Panc1 (cell line): ENCODE data around the gene RETREG3. TPM values are rescaled to one million over a fixed set of nuclear protein-coding genes. Genes with fewer than 3 reads are reported as not detected.
"Not testable (repeated sequence)": the region's sequence is repeated elsewhere in the genome, so short reads cannot be mapped to it uniquely, and the experiment has no call there.

Source experiments
- ATAC-seq: fragments of 200-7000 bp; cut with Tn5 transposase; 2 replicates; pipeline ENCODE4 v1.9.1; 2020; ENCODE audit warnings: mild to moderate bottlenecking, moderate library complexity
- BruUV-seq: library from RNA; stranded (reverse); fragments of 400-500 nt; replicated peaks from 2 replicates; lab custom pipeline; 2021; lab: Mats Ljungman, UMichigan
- CTCF ChIA-PET: fragments of 300-600 bp; sonication (Branson Sonifier 250); formaldehyde crosslinking; loops from one replicate; lab custom pipeline; 2022; ENCODE audit warnings: antibody characterized with exemption; lab: Charles Lee
- POLR2A ChIA-PET: fragments of 300-600 bp; sonication (Branson Sonifier 250); formaldehyde crosslinking; loops from one replicate; lab custom pipeline; 2022; ENCODE audit warnings: antibody characterized with exemption; lab: Charles Lee
- DNase-seq: peaks from one replicate; pipeline ENCODE4 v3.0.0-alpha.2; 2010; ENCODE audit warnings: low read depth, low spot score
- H3K27ac ChIP-seq: 2 replicates; pipeline ENCODE4 v1.5.1; 2011; ENCODE audit warnings: mild to moderate bottlenecking, low read length, inconsistent platforms
- H3K27me3 ChIP-seq: fragments of 200-500 bp; sonication (Bioruptor generic); 2 replicates; pipeline ENCODE4 v1.6.0; 2014; ENCODE audit warnings: low read length, inconsistent platforms; ENCODE audit not compliant: control insufficient read depth, insufficient read depth
- H3K36me3 ChIP-seq: fragments of 200-500 bp; sonication (Bioruptor generic); 2 replicates; pipeline ENCODE4 v1.5.1; 2014; ENCODE audit warnings: inconsistent platforms, mild to moderate bottlenecking, low read length, moderate library complexity; ENCODE audit not compliant: control insufficient read depth, insufficient read depth
- H3K4me1 ChIP-seq: 2 replicates; pipeline ENCODE4 v1.5.1; 2011; ENCODE audit warnings: inconsistent platforms, mild to moderate bottlenecking, low read length, moderate library complexity; ENCODE audit not compliant: control insufficient read depth, insufficient read depth
- H3K4me3 ChIP-seq, 2 experiments: 2 replicates each; pipeline ENCODE4 v1.5.1; 2011 to 2012; ENCODE audit warnings: low read depth in 2 of 2, low read length in 2 of 2, mild to moderate bottlenecking in 2 of 2, inconsistent platforms in 1 of 2, moderate library complexity in 1 of 2
- H3K9me3 ChIP-seq: fragments of 200-500 bp; sonication (Bioruptor generic); 2 replicates; pipeline ENCODE4 v1.5.1; 2014; ENCODE audit warnings: low read depth, mild to moderate bottlenecking, inconsistent platforms, low read length, moderate library complexity; ENCODE audit not compliant: control insufficient read depth, insufficient read depth
- CTCF ChIP-seq: fragments of 450-650 bp; IDR thresholded peaks from 2 replicates; pipeline ENCODE4 v1.5.1; 2017; ENCODE audit warnings: mild to moderate bottlenecking
- POLR2AphosphoS5 ChIP-seq: IDR thresholded peaks from 2 replicates; pipeline ENCODE4 v1.6.1; 2012; ENCODE audit warnings: mild to moderate bottlenecking, low read depth, low read length, moderate library complexity
- REST ChIP-seq, 2 experiments: IDR thresholded peaks; 2 replicates each; pipeline ENCODE4 v1.6.1; 2011 to 2012; ENCODE audit warnings: low read depth in 2 of 2, control low read depth in 1 of 2, low read length in 1 of 2, mild to moderate bottlenecking in 1 of 2, moderate library complexity in 1 of 2; ENCODE audit not compliant: insufficient read depth in 1 of 2
- SIN3A ChIP-seq: IDR thresholded peaks from 2 replicates; pipeline ENCODE4 v1.6.1; 2012; ENCODE audit warnings: low read depth, mild to moderate bottlenecking, low read length, moderate library complexity, borderline replicate concordance; ENCODE audit not compliant: insufficient read depth
- TCF7L2 ChIP-seq: IDR thresholded peaks from 2 replicates; pipeline ENCODE4 v1.6.1; 2011; ENCODE audit warnings: mild to moderate bottlenecking, low read depth, low read length, inconsistent platforms
- in situ Hi-C: cut with HindIII; loops from 2 replicates; pipeline ENCODE4 v1.10.0; 2016; ENCODE audit warnings: low sequenced_read_pairs, low pct_unique_long_range_greater_than_20kb
- intact Hi-C: fragments of 100-400 bp; cut with micrococcal nuclease; formaldehyde crosslinking; loops from one replicate; pipeline ENCODE4 v1.10.0; 2022; ENCODE audit not compliant: unreplicated experiment
- total RNA-seq: library from RNA; stranded (reverse); gene quantifications from one replicate; pipeline ENCODE4 v1.2.1, GENCODE V29; 2021; ENCODE audit not compliant: unreplicated experiment

Gene RETREG3
- total RNA-seq, 1 experiment from 2014 or later, result 42.3 TPM

- intact Hi-C loops, result no loop called here
- POLR2A ChIA-PET, result no interaction called here
- ATAC-seq, result no peak
- H3K4me1 ChIP-seq, result peaks cover 7% of the 10 kb centered on the region
- H3K9me3 ChIP-seq, result no peaks in the 10 kb centered on the region
- peaks cover 4% of the 10 kb centered on the region for H3K36me3 ChIP-seq
- BruUV-seq, result no TSS peak
- in situ Hi-C loops, result no loop called here
- H3K27me3 ChIP-seq, result no peaks in the 10 kb centered on the region
- DNase-seq, result no peak
- CTCF ChIA-PET, result no interaction called here
- no peak overlapping the region for H3K27ac ChIP-seq
- no peak overlapping the region for H3K4me3 ChIP-seq
- no peak for TF ChIP-seq CTCF
- TF ChIP-seq POLR2AphosphoS5, result no peak
- no peak for TF ChIP-seq TCF7L2
- no peak for TF ChIP-seq SIN3A
- TF ChIP-seq REST (IDR thresholded peaks at IDR 0.05; ENCODE audit: insufficient read depth in 1 of 2, low read depth in 2 of 2, low read length in 1 of 2), result no peak
Observed at GRCh38 chr17:42613699-42614295, 4.6 kb upstream of the RETREG3 start.

- DNase-seq, result no peak
- no TSS peak for BruUV-seq
- Histone ChIP-seq H3K4me3 (no peak overlapping the region), H3K27ac (no peak overlapping the region), H3K9me3 (no peaks in the 10 kb centered on the region), H3K36me3 (peaks cover 7% of the 10 kb centered on the region), H3K27me3 (no peaks in the 10 kb centered on the region), H3K4me1 (peaks cover 9% of the 10 kb centered on the region)
- in situ Hi-C loops, result no loop called here
- intact Hi-C loops, result no loop called here
- no peak for ATAC-seq
- ChIA-PET CTCF (no interaction called here), POLR2A (no interaction called here)
- TF ChIP-seq SIN3A (no peak), CTCF (no peak), TCF7L2 (no peak), POLR2AphosphoS5 (no peak), REST (IDR thresholded peaks at IDR 0.05; ENCODE audit: insufficient read depth in 1 of 2, low read depth in 2 of 2, low read length in 1 of 2) (no peak)
Observed at GRCh38 chr17:42612013-42612412, 2.8 kb upstream of the RETREG3 start.

- ATAC-seq, result peak; percentile 44
- POLR2A ChIA-PET, result interaction anchor here (0.6 kb wide), 1 partner anchor 109 kb away, joined by 3 read pairs; no protein-coding TSS in a partner anchor
- Histone ChIP-seq H3K4me3 (peak overlapping the region; percentile 75 to 97), H3K27ac (peak overlapping the region; percentile 89), H3K4me1 (peaks cover 11% of the 10 kb centered on the region)
- in situ Hi-C loops, H3K9me3 ChIP-seq, intact Hi-C loops, CTCF ChIA-PET, H3K27me3 ChIP-seq, DNase-seq, H3K36me3 ChIP-seq: not testable (repeated sequence)
- TSS peak; percentile 86 for BruUV-seq
Observed at GRCh38 chr17:42609814-42610801, 934 bp upstream of the RETREG3 start.
